Liver (tissue), 3 donors: ENCODE measurements around the gene PIK3CA.

Experiments
- EGR1 ChIP-seq, 2 donors: IDR thresholded peaks; 2 replicates each; pipeline ENCODE4 v1.6.1; 2016 to 2018; ENCODE audit warnings: antibody characterized with exemption in 2 of 2, low read depth in 2 of 2
- GABPA ChIP-seq, 2 donors: IDR thresholded peaks in 1 of 2; conservative IDR thresholded peaks in 1 of 2; 2 replicates each; pipeline ENCODE4 v1.6.1; 2016; ENCODE audit warnings: antibody characterized with exemption in 2 of 2, mild to moderate bottlenecking in 1 of 2, moderate library complexity in 1 of 2
- JUND ChIP-seq, 2 donors: IDR thresholded peaks; 2 replicates each; pipeline ENCODE4 v1.6.1; 2016; ENCODE audit warnings: antibody characterized with exemption in 2 of 2
- RAD21 ChIP-seq, 2 donors: IDR thresholded peaks; 2 replicates each; pipeline ENCODE4 v1.6.1; 2016; ENCODE audit warnings: antibody characterized with exemption in 2 of 2, mild to moderate bottlenecking in 2 of 2
- RXRA ChIP-seq, 2 donors: IDR thresholded peaks; 2 replicates each; pipeline ENCODE4 v1.6.1; 2017 to 2018; ENCODE audit warnings: antibody characterized with exemption in 2 of 2, mild to moderate bottlenecking in 1 of 2
- YY1 ChIP-seq: IDR thresholded peaks from 2 replicates; pipeline ENCODE4 v1.6.1; 2016; ENCODE audit warnings: antibody characterized with exemption, mild to moderate bottlenecking
- TF ChIP-seq, protein P1 (sequence below): fragments of 150-350 bp; IDR thresholded peaks from 2 replicates; pipeline ENCODE4 v1.5.1; 2017; ENCODE audit warnings: improper control_type of control experiment, low read depth, low read length; ENCODE audit not compliant: missing input control
- TF ChIP-seq, protein P2 (sequence below): IDR thresholded peaks from 2 replicates; pipeline ENCODE4 v1.6.1; 2016; ENCODE audit warnings: antibody characterized with exemption
- TF ChIP-seq, protein P3 (sequence below): IDR thresholded peaks from 2 replicates; pipeline ENCODE4 v1.6.1; 2016; ENCODE audit warnings: antibody characterized with exemption, mild to moderate bottlenecking
- TF ChIP-seq, protein P4 (sequence below): IDR thresholded peaks from 2 replicates; pipeline ENCODE4 v1.6.1; 2016; ENCODE audit warnings: antibody characterized with exemption
- donor health status: healthy.
- donor health status: healthy.

DNA sequence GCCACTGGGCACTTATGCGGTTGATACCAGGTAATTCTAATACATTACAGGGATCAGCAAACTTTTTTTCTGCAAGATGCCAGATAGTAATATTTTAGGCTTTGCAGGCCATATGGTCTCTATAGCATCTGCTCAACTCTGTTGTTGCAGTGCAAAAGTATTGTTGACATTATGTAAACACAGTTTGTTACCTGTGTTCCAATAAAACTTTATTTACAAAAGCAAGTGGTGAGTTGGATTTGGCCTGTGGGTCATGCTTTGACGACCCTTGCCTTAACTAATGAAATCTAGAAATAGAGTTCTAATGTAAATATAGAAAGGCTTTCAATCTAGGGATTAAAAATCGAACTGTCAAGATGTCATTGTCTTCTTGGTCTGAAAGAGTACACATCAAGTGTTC lies 44.4 kb downstream of the PIK3CA start:
- TF ChIP-seq, protein P1, sequence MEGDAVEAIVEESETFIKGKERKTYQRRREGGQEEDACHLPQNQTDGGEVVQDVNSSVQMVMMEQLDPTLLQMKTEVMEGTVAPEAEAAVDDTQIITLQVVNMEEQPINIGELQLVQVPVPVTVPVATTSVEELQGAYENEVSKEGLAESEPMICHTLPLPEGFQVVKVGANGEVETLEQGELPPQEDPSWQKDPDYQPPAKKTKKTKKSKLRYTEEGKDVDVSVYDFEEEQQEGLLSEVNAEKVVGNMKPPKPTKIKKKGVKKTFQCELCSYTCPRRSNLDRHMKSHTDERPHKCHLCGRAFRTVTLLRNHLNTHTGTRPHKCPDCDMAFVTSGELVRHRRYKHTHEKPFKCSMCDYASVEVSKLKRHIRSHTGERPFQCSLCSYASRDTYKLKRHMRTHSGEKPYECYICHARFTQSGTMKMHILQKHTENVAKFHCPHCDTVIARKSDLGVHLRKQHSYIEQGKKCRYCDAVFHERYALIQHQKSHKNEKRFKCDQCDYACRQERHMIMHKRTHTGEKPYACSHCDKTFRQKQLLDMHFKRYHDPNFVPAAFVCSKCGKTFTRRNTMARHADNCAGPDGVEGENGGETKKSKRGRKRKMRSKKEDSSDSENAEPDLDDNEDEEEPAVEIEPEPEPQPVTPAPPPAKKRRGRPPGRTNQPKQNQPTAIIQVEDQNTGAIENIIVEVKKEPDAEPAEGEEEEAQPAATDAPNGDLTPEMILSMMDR: no peak
- TF ChIP-seq JUND (IDR thresholded peaks at IDR 0.05): no peak
- TF ChIP-seq EGR1 (IDR thresholded peaks at IDR 0.05; ENCODE audit: low read depth in 2 of 2): no peak
- TF ChIP-seq, protein P2, sequence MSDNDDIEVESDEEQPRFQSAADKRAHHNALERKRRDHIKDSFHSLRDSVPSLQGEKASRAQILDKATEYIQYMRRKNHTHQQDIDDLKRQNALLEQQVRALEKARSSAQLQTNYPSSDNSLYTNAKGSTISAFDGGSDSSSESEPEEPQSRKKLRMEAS: no peak
- TF ChIP-seq, protein P3, sequence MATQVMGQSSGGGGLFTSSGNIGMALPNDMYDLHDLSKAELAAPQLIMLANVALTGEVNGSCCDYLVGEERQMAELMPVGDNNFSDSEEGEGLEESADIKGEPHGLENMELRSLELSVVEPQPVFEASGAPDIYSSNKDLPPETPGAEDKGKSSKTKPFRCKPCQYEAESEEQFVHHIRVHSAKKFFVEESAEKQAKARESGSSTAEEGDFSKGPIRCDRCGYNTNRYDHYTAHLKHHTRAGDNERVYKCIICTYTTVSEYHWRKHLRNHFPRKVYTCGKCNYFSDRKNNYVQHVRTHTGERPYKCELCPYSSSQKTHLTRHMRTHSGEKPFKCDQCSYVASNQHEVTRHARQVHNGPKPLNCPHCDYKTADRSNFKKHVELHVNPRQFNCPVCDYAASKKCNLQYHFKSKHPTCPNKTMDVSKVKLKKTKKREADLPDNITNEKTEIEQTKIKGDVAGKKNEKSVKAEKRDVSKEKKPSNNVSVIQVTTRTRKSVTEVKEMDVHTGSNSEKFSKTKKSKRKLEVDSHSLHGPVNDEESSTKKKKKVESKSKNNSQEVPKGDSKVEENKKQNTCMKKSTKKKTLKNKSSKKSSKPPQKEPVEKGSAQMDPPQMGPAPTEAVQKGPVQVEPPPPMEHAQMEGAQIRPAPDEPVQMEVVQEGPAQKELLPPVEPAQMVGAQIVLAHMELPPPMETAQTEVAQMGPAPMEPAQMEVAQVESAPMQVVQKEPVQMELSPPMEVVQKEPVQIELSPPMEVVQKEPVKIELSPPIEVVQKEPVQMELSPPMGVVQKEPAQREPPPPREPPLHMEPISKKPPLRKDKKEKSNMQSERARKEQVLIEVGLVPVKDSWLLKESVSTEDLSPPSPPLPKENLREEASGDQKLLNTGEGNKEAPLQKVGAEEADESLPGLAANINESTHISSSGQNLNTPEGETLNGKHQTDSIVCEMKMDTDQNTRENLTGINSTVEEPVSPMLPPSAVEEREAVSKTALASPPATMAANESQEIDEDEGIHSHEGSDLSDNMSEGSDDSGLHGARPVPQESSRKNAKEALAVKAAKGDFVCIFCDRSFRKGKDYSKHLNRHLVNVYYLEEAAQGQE: no peak
- TF ChIP-seq GABPA (IDR thresholded peaks at IDR 0.05 in 1 of 2, conservative IDR thresholded peaks at IDR 0.05 in 1 of 2): no peak
- TF ChIP-seq, protein P4, sequence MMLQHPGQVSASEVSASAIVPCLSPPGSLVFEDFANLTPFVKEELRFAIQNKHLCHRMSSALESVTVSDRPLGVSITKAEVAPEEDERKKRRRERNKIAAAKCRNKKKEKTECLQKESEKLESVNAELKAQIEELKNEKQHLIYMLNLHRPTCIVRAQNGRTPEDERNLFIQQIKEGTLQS: no peak
- no peak for TF ChIP-seq RAD21 (IDR thresholded peaks at IDR 0.05)
- no peak for TF ChIP-seq RXRA (IDR thresholded peaks at IDR 0.05)
- TF ChIP-seq YY1: no peak
